Cardiac fibroblast (primary cell): ENCODE measurements around the gene VAV1.

ENCODE experiments used
- DNase-seq, 2 donors: peaks; one replicate each; pipeline versions ENCODE4 v3.0.0 to v3.0.0-alpha.2; 2010; ENCODE audit warnings: low read depth in 2 of 2
- H3K4me3 ChIP-seq, 2 donors: replicated peaks in 1 of 2; 1 replicate in 1 of 2; 2 replicates in 1 of 2; pipeline ENCODE4 v1.5.1; 2011; ENCODE audit warnings: low read depth in 2 of 2, low read length in 2 of 2, mild to moderate bottlenecking in 2 of 2, moderate library complexity in 1 of 2
- CTCF ChIP-seq: IDR thresholded peaks from one replicate; pipeline ENCODE4 v1.5.1; 2011; ENCODE audit warnings: low read depth, mild to moderate bottlenecking, low read length, inconsistent platforms

Gene VAV1

GRCh38 chr19:6812612-6813011 is 40.1 kb downstream of the VAV1 start:
- no peak overlapping the region for H3K4me3 ChIP-seq
- no peak for TF ChIP-seq CTCF
- no peak for DNase-seq

- no peak for DNase-seq
- H3K4me3 ChIP-seq: no peak overlapping the region
- no peak for TF ChIP-seq CTCF
These were observed 41.2 kb downstream of the VAV1 start for GRCh38 chr19:6813659-6814058.

GRCh38 chr19:6817179-6817578 is 44.7 kb downstream of the VAV1 start:
- no peak for DNase-seq
- H3K4me3 ChIP-seq: no peak overlapping the region
- no peak for TF ChIP-seq CTCF

- no peak for DNase-seq
- TF ChIP-seq CTCF: no peak
- H3K4me3 ChIP-seq: no peak overlapping the region
These were observed 45.7 kb downstream of the VAV1 start for GRCh38 chr19:6818246-6818645.

- TF ChIP-seq CTCF: no peak
- H3K4me3 ChIP-seq: no peak overlapping the region
- no peak for DNase-seq
These were observed 46.8 kb downstream of the VAV1 start for GRCh38 chr19:6819323-6819722.

- no peak for TF ChIP-seq CTCF
- no peak for DNase-seq
- no peak overlapping the region for H3K4me3 ChIP-seq
These were observed 47.7 kb downstream of the VAV1 start for GRCh38 chr19:6820237-6820636.

GRCh38 chr19:6821639-6822310 is 49.3 kb downstream of the VAV1 start:
- no peak for TF ChIP-seq CTCF
- no peak for DNase-seq
- H3K4me3 ChIP-seq: no peak overlapping the region
